HepG2 (cell line): Measurements from ENCODE around the gene CENPB. TPM values are rescaled to one million over a fixed set of nuclear protein-coding genes. Genes with fewer than 3 reads are reported as not detected.
A peak's percentile ranks its signal among the peaks of the same experiment; 100 is the strongest.

Source experiments
- ATAC-seq: fragments of 200-7000 bp; cut with Tn5 transposase; 3 replicates; pipeline ENCODE4 v1.9.1; 2020; ENCODE audit warnings: mild to moderate bottlenecking, moderate library complexity
- BruUV-seq: library from RNA; stranded (reverse); fragments of 400-500 nt; replicated peaks from 2 replicates; lab custom pipeline; 2021; lab: Mats Ljungman, UMichigan
- CTCF ChIA-PET: fragments of 300-600 bp; formaldehyde crosslinking; extraction: SDS; loops from one replicate; lab custom pipeline; 2021; ENCODE audit warnings: low total read pairs, inconsistent platforms, low intra/inter-chr PET ratio; lab: Yijun Ruan, JAX
- POLR2A ChIA-PET: fragments of 350-600 bp; sonication (Branson Sonifier 250); formaldehyde crosslinking; loops from one replicate; lab custom pipeline; 2020; ENCODE audit warnings: antibody characterized with exemption, inconsistent platforms; lab: Yijun Ruan, JAX
- DNase-seq: peaks from one replicate; pipeline ENCODE4 v3.0.0-alpha.2; 2015; ENCODE audit warnings: low spot score
- FAIRE-seq: peaks from 3 replicates; lab custom pipeline; 2011; peaks lifted over from hg19 to GRCh38; lab: Jason Lieb, UNC
- H2AFZ ChIP-seq: one replicate; pipeline ENCODE4 v1.6.1; 2011; ENCODE audit warnings: low read length, inconsistent platforms
- H3K27ac ChIP-seq: fragments of 300-600 bp; 3 replicates; pipeline ENCODE4 v1.8.0; 2011; ENCODE audit warnings: mixed run types, mild to moderate bottlenecking, mixed read lengths, low read length, inconsistent platforms; ENCODE audit not compliant: insufficient read depth; ENCODE audit errors: extremely low read length
- H3K27me3 ChIP-seq, 2 experiments: fragments of 200-600 bp in 1 of 2; 2 replicates in 1 of 2; 3 replicates in 1 of 2; pipeline versions ENCODE4 v1.6.0 to v1.8.0; 2011; ENCODE audit warnings: low read length in 2 of 2, mild to moderate bottlenecking in 2 of 2, moderate library complexity in 2 of 2, inconsistent platforms in 1 of 2; ENCODE audit not compliant: insufficient read depth in 2 of 2, control insufficient read depth in 1 of 2
- H3K36me3 ChIP-seq, 2 experiments: fragments of 200-600 bp in 1 of 2; replicated peaks in 1 of 2; 2 replicates in 1 of 2; 3 replicates in 1 of 2; pipeline versions ENCODE4 v1.5.1 to v1.8.0; 2011; ENCODE audit warnings: low read length in 2 of 2, inconsistent platforms in 1 of 2; ENCODE audit not compliant: insufficient read depth in 2 of 2, control insufficient read depth in 1 of 2
- H3K4me1 ChIP-seq: 2 replicates; pipeline ENCODE4 v1.5.1; 2012; ENCODE audit warnings: low read length, inconsistent platforms; ENCODE audit not compliant: insufficient read depth
- H3K4me2 ChIP-seq: 2 replicates; pipeline ENCODE4 v1.6.0; 2011; ENCODE audit warnings: low read depth, low read length, inconsistent platforms
- H3K4me3 ChIP-seq, 3 experiments: fragments of 200-600 bp in 1 of 3; sonication (generic), shearing (Covaris generic) in 1 of 3; replicated peaks in 1 of 3; 2 replicates each; pipeline ENCODE4 v1.5.1; 2011 to 2016; ENCODE audit warnings: low read length in 3 of 3, inconsistent platforms in 2 of 3, low read depth in 2 of 3, mild to moderate bottlenecking in 2 of 3, control low read depth in 1 of 3, mixed read lengths in 1 of 3; ENCODE audit not compliant: insufficient read depth in 1 of 3
- H3K79me2 ChIP-seq: one replicate; pipeline ENCODE4 v1.6.1; 2011; ENCODE audit warnings: low read length, inconsistent platforms; ENCODE audit not compliant: insufficient read depth
- H3K9ac ChIP-seq: 2 replicates; pipeline ENCODE4 v1.6.0; 2011; ENCODE audit warnings: mild to moderate bottlenecking, low read depth, low read length, inconsistent platforms; ENCODE audit not compliant: insufficient read depth
- H3K9me3 ChIP-seq: 2 replicates; pipeline ENCODE4 v1.5.1; 2012; ENCODE audit warnings: mild to moderate bottlenecking, low read length
- H4K20me1 ChIP-seq: 2 replicates; pipeline ENCODE4 v1.6.0; 2011; ENCODE audit warnings: inconsistent platforms, mild to moderate bottlenecking, low read length, moderate library complexity; ENCODE audit not compliant: insufficient read depth
- AGO2 ChIP-seq: fragments of 200-400 bp; formaldehyde crosslinking; optimal IDR thresholded peaks from 2 replicates; pipeline ENCODE3; 2017; ENCODE audit warnings: mild to moderate bottlenecking, low read depth, low read length, moderate library complexity
- MLXIP ChIP-seq: sonication (generic); formaldehyde crosslinking; IDR thresholded peaks from 2 replicates; pipeline ENCODE4 v1.9.0; 2021; ENCODE audit warnings: missing genetic modification reagents, borderline replicate concordance
- RARA ChIP-seq: IDR thresholded peaks from 2 replicates; pipeline ENCODE4 v1.6.1; 2016; ENCODE audit warnings: missing genetic modification reagents, missing compliant biosample characterization
- RBFOX2 ChIP-seq: fragments of 200-400 bp; formaldehyde crosslinking; IDR thresholded peaks from 2 replicates; pipeline ENCODE4 v1.6.1; 2017; ENCODE audit warnings: low read depth, mild to moderate bottlenecking, low read length
- YEATS2 ChIP-seq: sonication (generic); formaldehyde crosslinking; IDR thresholded peaks from 2 replicates; pipeline ENCODE4 v1.4.0; 2020; ENCODE audit warnings: missing genetic modification reagents, borderline replicate concordance
- ZBTB2 ChIP-seq: sonication (generic); formaldehyde crosslinking; IDR thresholded peaks from 2 replicates; pipeline ENCODE4 v1.8.0; 2022; ENCODE audit warnings: low read depth, missing genetic modification reagents
- ZBTB42 ChIP-seq: sonication (generic); formaldehyde crosslinking; IDR thresholded peaks from 2 replicates; pipeline ENCODE4 v1.5.0; 2020; ENCODE audit warnings: mild to moderate bottlenecking, missing genetic modification reagents
- ZNF687 ChIP-seq: sonication (generic); formaldehyde crosslinking; IDR thresholded peaks from 2 replicates; pipeline ENCODE4 v1.5.1; 2020; ENCODE audit warnings: mild to moderate bottlenecking, missing genetic modification reagents, moderate library complexity
- WGBS: methylation state at CpG from one replicate; pipeline ENCODE4 v1.1.6; 2017; ENCODE audit warnings: low lambda C conversion rate; 5-methylcytosine and 5-hydroxymethylcytosine counted together
- in situ Hi-C: cut with HindIII; loops from 2 replicates; pipeline ENCODE4 v1.10.0; 2017; ENCODE audit warnings: low pct_unique_long_range_greater_than_20kb; ENCODE audit not compliant: extremely low pct_ligation_motif_present
- intact Hi-C: fragments of 100-400 bp; cut with micrococcal nuclease; formaldehyde crosslinking; loops from one replicate; pipeline ENCODE4 v1.10.0; 2022; ENCODE audit not compliant: unreplicated experiment
- polyA plus RNA-seq, 8 experiments: library from polyadenylated mRNA; depleted of rRNA in 3 of 8; stranded (reverse) in 7 of 8; unstranded in 1 of 8; fragments of >200 nt; fragmentation: Illumina TruSeq in 4 of 8; extraction: Trizol in 4 of 8; gene quantifications; 2 replicates each; pipeline versions ENCODE4 v1.2.1 to v1.2.3, GENCODE V29; 2011 to 2016; ENCODE audit warnings: low read depth in 4 of 8, missing spikeins in 1 of 8, mixed read lengths in 1 of 8; ENCODE audit not compliant: insufficient read depth in 1 of 8
- total RNA-seq, 5 experiments: library from RNA; depleted of rRNA; stranded (reverse); fragments of >200 nt; fragmentation: Illumina TruSeq; extraction: Trizol; gene quantifications; 2 replicates each; pipeline ENCODE4 v1.2.3, GENCODE V29; 2016; ENCODE audit warnings: low read depth in 1 of 5

The CENPB gene
- total and polyA plus RNA-seq, 2 of the 13 experiments (the other 11 are each of a cell fraction or from before 2014, with no cell fraction given), result 10.4 to 54.5 TPM

- Histone ChIP-seq H2AFZ (no peak overlapping the region), H3K4me1 (peaks cover 41% of the 10 kb centered on the region), H3K4me2 (no peak overlapping the region), H3K4me3 (no peak overlapping the region), H3K9me3 (no peaks in the 10 kb centered on the region), H3K27ac (no peak overlapping the region), H3K79me2 (peaks cover 16% of the 10 kb centered on the region), H4K20me1 (no peaks in the 10 kb centered on the region), H3K27me3 (no peaks in the 10 kb centered on the region), H3K9ac (no peak overlapping the region), H3K36me3 (peaks cover 27 to 48% of the 10 kb centered on the region in 2 experiments)
- intact Hi-C loops (no loop called here), in situ Hi-C loops (no loop called here)
- POLR2A ChIA-PET, result interaction anchor here (1.7 kb wide), 1 partner anchor 17 kb away, joined by 8 read pairs; no protein-coding TSS in a partner anchor
- TF ChIP-seq ZNF687 (CRISPR knock-in tag) (peak; percentile 17; the same call in 1 of the 2 replicates), MLXIP (CRISPR knock-in tag) (no peak), AGO2 (peak; percentile 53), RBFOX2 (0 out of 2 replicates have a peak, but pooled peaks have one; percentile 33), ZBTB42 (CRISPR knock-in tag) (no peak), YEATS2 (CRISPR knock-in tag) (no peak), RARA (CRISPR knock-in tag) (no peak), ZBTB2 (CRISPR knock-in tag) (no peak)
- CTCF ChIA-PET, result no interaction called here
- WGBS, result 99% methylated on average over 13 of the region's 13 CpGs
- ATAC-seq, result no peak
- no peak for DNase-seq
- no TSS peak for BruUV-seq
- no peak for FAIRE-seq
These were observed 15.3 kb upstream of the CENPB start for GRCh38 chr20:3801846-3802245.
